22Rv1 (cell line): ENCODE results near the gene STIM1.

Experiments
- ZFX ChIP-seq: fragments of 450-650 bp; IDR thresholded peaks from 2 replicates; pipeline ENCODE4 v1.6.1; 2017; ENCODE audit warnings: antibody characterized with exemption, borderline replicate concordance
- TF ChIP-seq, protein P1 (sequence below): fragments of 450-650 bp; IDR thresholded peaks from 2 replicates; pipeline ENCODE4 v1.5.1; 2017; ENCODE audit warnings: mild to moderate bottlenecking

DNA sequence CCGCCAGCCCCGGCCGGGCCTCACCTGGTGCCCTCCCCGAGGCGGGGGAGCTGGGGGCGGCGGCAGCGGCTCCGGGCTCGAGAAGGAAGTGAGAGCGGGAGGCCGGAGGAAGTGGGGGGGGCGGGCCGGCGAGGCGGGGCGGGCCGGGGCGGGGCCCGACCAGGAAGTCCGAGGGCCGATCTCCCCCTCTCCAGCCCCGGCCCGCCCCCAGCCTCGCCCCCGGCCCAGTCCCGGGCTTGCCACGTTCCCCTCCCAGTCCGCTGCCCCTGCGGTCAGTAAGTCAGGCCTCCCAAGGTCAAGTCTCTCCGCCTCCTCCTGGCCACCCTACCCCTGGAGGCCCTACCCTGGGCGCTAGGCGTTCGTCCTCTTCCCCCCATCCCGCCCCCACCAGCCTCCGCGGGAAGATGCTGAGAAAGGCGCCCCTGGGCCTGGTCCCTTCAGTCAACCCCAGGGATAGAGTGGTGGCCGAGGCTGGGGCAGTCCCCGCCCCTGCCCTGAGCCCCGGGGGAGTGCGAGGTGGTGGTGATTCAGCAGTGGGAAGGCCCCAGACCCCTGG, 14.5 kb upstream of the STIM1 start, which contains the start of gene RHOG:
- TF ChIP-seq, protein P1, sequence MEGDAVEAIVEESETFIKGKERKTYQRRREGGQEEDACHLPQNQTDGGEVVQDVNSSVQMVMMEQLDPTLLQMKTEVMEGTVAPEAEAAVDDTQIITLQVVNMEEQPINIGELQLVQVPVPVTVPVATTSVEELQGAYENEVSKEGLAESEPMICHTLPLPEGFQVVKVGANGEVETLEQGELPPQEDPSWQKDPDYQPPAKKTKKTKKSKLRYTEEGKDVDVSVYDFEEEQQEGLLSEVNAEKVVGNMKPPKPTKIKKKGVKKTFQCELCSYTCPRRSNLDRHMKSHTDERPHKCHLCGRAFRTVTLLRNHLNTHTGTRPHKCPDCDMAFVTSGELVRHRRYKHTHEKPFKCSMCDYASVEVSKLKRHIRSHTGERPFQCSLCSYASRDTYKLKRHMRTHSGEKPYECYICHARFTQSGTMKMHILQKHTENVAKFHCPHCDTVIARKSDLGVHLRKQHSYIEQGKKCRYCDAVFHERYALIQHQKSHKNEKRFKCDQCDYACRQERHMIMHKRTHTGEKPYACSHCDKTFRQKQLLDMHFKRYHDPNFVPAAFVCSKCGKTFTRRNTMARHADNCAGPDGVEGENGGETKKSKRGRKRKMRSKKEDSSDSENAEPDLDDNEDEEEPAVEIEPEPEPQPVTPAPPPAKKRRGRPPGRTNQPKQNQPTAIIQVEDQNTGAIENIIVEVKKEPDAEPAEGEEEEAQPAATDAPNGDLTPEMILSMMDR = no peak
- TF ChIP-seq ZFX = no peak
